ENCODE measurements around the gene NCAM2. TPM values are rescaled to one million over a fixed set of nuclear protein-coding genes. Genes with fewer than 3 reads are reported as not detected.

NCAM2 gene
- total RNA-seq, 2 experiments from 2014 or later: not detected

- Mint-ChIP-seq H3K27ac (no peak overlapping the region), H3K27me3 (ENCODE audit: low read depth) (no peaks in the 10 kb centered on the region), H3K36me3 (ENCODE audit: low read depth) (no peaks in the 10 kb centered on the region), H3K4me3 (no peak overlapping the region), H3K9me3 (ENCODE audit: insufficient read depth) (no peaks in the 10 kb centered on the region), H3K4me1 (ENCODE audit: low read depth) (no peaks in the 10 kb centered on the region)
- ATAC-seq (no peak), DNase-seq (no peak)
- POLR2A ChIA-PET: no interaction called here
- CTCF ChIA-PET: no interaction called here
These were observed 78.3 kb downstream of the NCAM2 start for GRCh38 chr21:21076491-21076890.

- Mint-ChIP-seq H3K4me1 (ENCODE audit: low read depth) (no peaks in the 10 kb centered on the region), H3K27me3 (ENCODE audit: low read depth) (no peaks in the 10 kb centered on the region), H3K9me3 (ENCODE audit: insufficient read depth) (no peaks in the 10 kb centered on the region), H3K4me3 (no peak overlapping the region), H3K36me3 (ENCODE audit: low read depth) (no peaks in the 10 kb centered on the region), H3K27ac (no peak overlapping the region)
- DNase-seq (no peak), ATAC-seq (no peak)
- ChIA-PET POLR2A (no interaction called here), CTCF (no interaction called here)
These were observed 81.4 kb downstream of the NCAM2 start for GRCh38 chr21:21079646-21080045.

- CTCF ChIA-PET: no interaction called here
- Mint-ChIP-seq H3K27me3 (ENCODE audit: low read depth) (no peaks in the 10 kb centered on the region), H3K4me1 (ENCODE audit: low read depth) (no peaks in the 10 kb centered on the region), H3K9me3 (ENCODE audit: insufficient read depth) (no peaks in the 10 kb centered on the region), H3K4me3 (no peak overlapping the region), H3K27ac (no peak overlapping the region), H3K36me3 (ENCODE audit: low read depth) (no peaks in the 10 kb centered on the region)
- DNase-seq (no peak), ATAC-seq (no peak)
- POLR2A ChIA-PET: no interaction called here
These were observed 86.0 kb downstream of the NCAM2 start for GRCh38 chr21:21084179-21084578.

GRCh38 chr21:21085206-21085605 lies 87.0 kb downstream of the NCAM2 start:
- Mint-ChIP-seq H3K4me3 (no peak overlapping the region), H3K27me3 (ENCODE audit: low read depth) (no peaks in the 10 kb centered on the region), H3K27ac (no peak overlapping the region), H3K36me3 (ENCODE audit: low read depth) (no peaks in the 10 kb centered on the region), H3K9me3 (ENCODE audit: insufficient read depth) (no peaks in the 10 kb centered on the region), H3K4me1 (ENCODE audit: low read depth) (no peaks in the 10 kb centered on the region)
- no peak for ATAC-seq
- no peak for DNase-seq
- ChIA-PET CTCF (no interaction called here), POLR2A (no interaction called here)

GRCh38 chr21:21096956-21097355 lies 98.7 kb downstream of the NCAM2 start:
- ChIA-PET POLR2A (no interaction called here), CTCF (no interaction called here)
- DNase-seq (no peak), ATAC-seq (no peak)
- H3K27me3 Mint-ChIP-seq (ENCODE audit: low read depth): no peaks in the 10 kb centered on the region
- H3K9me3 Mint-ChIP-seq (ENCODE audit: insufficient read depth): no peaks in the 10 kb centered on the region
- H3K36me3 Mint-ChIP-seq (ENCODE audit: low read depth): no peaks in the 10 kb centered on the region
- H3K4me3 Mint-ChIP-seq: no peak overlapping the region
- H3K4me1 Mint-ChIP-seq (ENCODE audit: low read depth): no peaks in the 10 kb centered on the region
- no peak overlapping the region for H3K27ac Mint-ChIP-seq

GRCh38 chr21:21097466-21097865 lies 99.3 kb downstream of the NCAM2 start:
- POLR2A ChIA-PET: no interaction called here
- H3K36me3 Mint-ChIP-seq (ENCODE audit: low read depth): no peaks in the 10 kb centered on the region
- ATAC-seq (no peak), DNase-seq (no peak)
- no peaks in the 10 kb centered on the region for H3K9me3 Mint-ChIP-seq (ENCODE audit: insufficient read depth)
- CTCF ChIA-PET: no interaction called here
- H3K4me3 Mint-ChIP-seq: no peak overlapping the region
- no peaks in the 10 kb centered on the region for H3K4me1 Mint-ChIP-seq (ENCODE audit: low read depth)
- no peak overlapping the region for H3K27ac Mint-ChIP-seq
- no peaks in the 10 kb centered on the region for H3K27me3 Mint-ChIP-seq (ENCODE audit: low read depth)

- ChIA-PET POLR2A (no interaction called here), CTCF (no interaction called here)
- no peaks in the 10 kb centered on the region for H3K9me3 Mint-ChIP-seq (ENCODE audit: insufficient read depth)
- ATAC-seq (no peak), DNase-seq (no peak)
- no peaks in the 10 kb centered on the region for H3K4me1 Mint-ChIP-seq (ENCODE audit: low read depth)
- H3K36me3 Mint-ChIP-seq (ENCODE audit: low read depth): no peaks in the 10 kb centered on the region
- H3K27ac Mint-ChIP-seq: no peak overlapping the region
- H3K4me3 Mint-ChIP-seq: no peak overlapping the region
- H3K27me3 Mint-ChIP-seq (ENCODE audit: low read depth): no peaks in the 10 kb centered on the region
These were observed 103.7 kb downstream of the NCAM2 start for GRCh38 chr21:21101911-21102310.

GRCh38 chr21:21102896-21103295 lies 104.7 kb downstream of the NCAM2 start:
- CTCF ChIA-PET: interaction anchor here (0.6 kb wide), 1 partner anchor 260 kb away, joined by 4 read pairs; no protein-coding TSS in a partner anchor
- no peaks in the 10 kb centered on the region for H3K27me3 Mint-ChIP-seq (ENCODE audit: low read depth)

GRCh38 chr21:21103692-21104091 lies 105.5 kb downstream of the NCAM2 start:
- Mint-ChIP-seq H3K4me3 (no peak overlapping the region), H3K27ac (no peak overlapping the region), H3K27me3 (ENCODE audit: low read depth) (no peaks in the 10 kb centered on the region), H3K36me3 (ENCODE audit: low read depth) (no peaks in the 10 kb centered on the region), H3K4me1 (ENCODE audit: low read depth) (no peaks in the 10 kb centered on the region), H3K9me3 (ENCODE audit: insufficient read depth) (no peaks in the 10 kb centered on the region)
- DNase-seq (no peak), ATAC-seq (no peak)
- ChIA-PET CTCF (no interaction called here), POLR2A (no interaction called here)

More at GRCh38 chr21:21102896-21103295, 104.7 kb downstream of the NCAM2 start:
- Mint-ChIP-seq H3K27ac (no peak overlapping the region), H3K4me3 (no peak overlapping the region), H3K36me3 (ENCODE audit: low read depth) (no peaks in the 10 kb centered on the region), H3K9me3 (ENCODE audit: insufficient read depth) (no peaks in the 10 kb centered on the region), H3K4me1 (ENCODE audit: low read depth) (no peaks in the 10 kb centered on the region)
- no peak for ATAC-seq
- POLR2A ChIA-PET: no interaction called here
- no peak for DNase-seq

GRCh38 chr21:21109736-21110135 lies 111.5 kb downstream of the NCAM2 start:
- Mint-ChIP-seq H3K27ac (no peak overlapping the region), H3K36me3 (ENCODE audit: low read depth) (no peaks in the 10 kb centered on the region), H3K27me3 (ENCODE audit: low read depth) (no peaks in the 10 kb centered on the region), H3K9me3 (ENCODE audit: insufficient read depth) (no peaks in the 10 kb centered on the region), H3K4me1 (ENCODE audit: low read depth) (no peaks in the 10 kb centered on the region), H3K4me3 (no peak overlapping the region)
- ATAC-seq: no peak
- ChIA-PET POLR2A (no interaction called here), CTCF (no interaction called here)
- DNase-seq: no peak

GRCh38 chr21:21111309-21111920 lies 113.2 kb downstream of the NCAM2 start:
- CTCF ChIA-PET: no interaction called here
- DNase-seq (no peak), ATAC-seq (no peak)
- H3K27me3 Mint-ChIP-seq (ENCODE audit: low read depth): no peaks in the 10 kb centered on the region
- no peaks in the 10 kb centered on the region for H3K9me3 Mint-ChIP-seq (ENCODE audit: insufficient read depth)
- H3K4me3 Mint-ChIP-seq: no peak overlapping the region
- H3K27ac Mint-ChIP-seq: no peak overlapping the region
- POLR2A ChIA-PET: no interaction called here
- H3K4me1 Mint-ChIP-seq (ENCODE audit: low read depth): no peaks in the 10 kb centered on the region
- H3K36me3 Mint-ChIP-seq (ENCODE audit: low read depth): no peaks in the 10 kb centered on the region

GRCh38 chr21:21114461-21114860 lies 116.3 kb downstream of the NCAM2 start:
- H3K36me3 Mint-ChIP-seq (ENCODE audit: low read depth): no peaks in the 10 kb centered on the region
- POLR2A ChIA-PET: no interaction called here
- DNase-seq (no peak), ATAC-seq (no peak)
- H3K27me3 Mint-ChIP-seq (ENCODE audit: low read depth): no peaks in the 10 kb centered on the region
- H3K4me3 Mint-ChIP-seq: no peak overlapping the region
- H3K27ac Mint-ChIP-seq: no peak overlapping the region
- CTCF ChIA-PET: no interaction called here
- H3K9me3 Mint-ChIP-seq (ENCODE audit: insufficient read depth): no peaks in the 10 kb centered on the region
- no peaks in the 10 kb centered on the region for H3K4me1 Mint-ChIP-seq (ENCODE audit: low read depth)

GRCh38 chr21:21119091-21119490 lies 120.9 kb downstream of the NCAM2 start:
- ATAC-seq (no peak), DNase-seq (no peak)
- Mint-ChIP-seq H3K27ac (no peak overlapping the region), H3K4me3 (no peak overlapping the region), H3K4me1 (ENCODE audit: low read depth) (no peaks in the 10 kb centered on the region), H3K9me3 (ENCODE audit: insufficient read depth) (no peaks in the 10 kb centered on the region), H3K27me3 (ENCODE audit: low read depth) (no peaks in the 10 kb centered on the region), H3K36me3 (ENCODE audit: low read depth) (no peaks in the 10 kb centered on the region)
- ChIA-PET POLR2A (no interaction called here), CTCF (no interaction called here)
